Measurements from ENCODE around the gene NWD2. TPM values are rescaled to one million over a fixed set of nuclear protein-coding genes. Genes with fewer than 3 reads are reported as not detected.

NWD2 gene
- total RNA-seq, 1 donor from 2014 or later = 0.64 TPM

- no peaks in the 10 kb centered on the region for H3K4me1 ChIP-seq
- H3K9me3 ChIP-seq = no peaks in the 10 kb centered on the region
- intact Hi-C loops (cut with DNase I) = no loop called here
- no peaks in the 10 kb centered on the region for H3K27me3 ChIP-seq
- H3K36me3 ChIP-seq = no peaks in the 10 kb centered on the region
- TF ChIP-seq CTCF (IDR thresholded peaks at IDR 0.05) = no peak
- H3K27ac ChIP-seq = no peak overlapping the region
- H3K4me3 ChIP-seq = no peak overlapping the region
- DNase-seq (ENCODE audit: low spot score in 2 of 2) = no peak
These were observed 123.4 kb downstream of the NWD2 start for GRCh38 chr4:37367901-37368300.

GRCh38 chr4:37370052-37370451 lies 125.5 kb downstream of the NWD2 start:
- no peak for TF ChIP-seq CTCF (IDR thresholded peaks at IDR 0.05)
- H3K36me3 ChIP-seq = no peaks in the 10 kb centered on the region
- no peaks in the 10 kb centered on the region for H3K27me3 ChIP-seq

DNA sequence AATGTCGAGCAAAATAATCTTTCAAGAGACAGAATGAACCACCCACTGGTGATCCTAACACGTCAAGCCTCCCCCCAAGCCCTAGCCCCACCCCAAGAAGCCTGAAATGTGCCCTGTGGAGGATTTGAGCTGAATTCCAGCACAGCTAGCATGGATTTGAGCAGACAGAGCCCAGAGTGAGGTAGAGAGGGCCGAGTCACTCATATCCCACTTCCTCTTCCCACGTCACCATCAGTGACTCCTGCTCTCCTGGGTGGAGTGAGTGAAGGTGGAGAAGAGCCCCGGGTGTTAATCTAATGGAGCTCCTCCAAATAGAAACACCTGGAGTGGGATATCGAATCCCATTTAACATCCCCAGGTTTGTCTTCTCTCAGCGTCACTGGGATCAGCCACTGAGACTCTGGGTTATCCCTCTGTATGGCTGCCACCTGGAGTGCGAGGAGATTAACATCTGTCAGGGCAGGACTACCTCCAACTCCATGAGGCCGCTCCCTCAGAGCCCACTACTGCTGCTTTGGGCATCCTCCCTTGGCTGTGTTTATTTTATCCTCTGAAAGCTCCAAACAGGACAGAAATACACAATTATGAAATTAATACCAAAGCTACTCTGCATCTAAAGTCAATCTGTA lies 136.6 kb downstream of the NWD2 start:
- no peaks in the 10 kb centered on the region for H3K27me3 ChIP-seq
- H3K4me1 ChIP-seq = no peaks in the 10 kb centered on the region
- H3K4me3 ChIP-seq = no peak overlapping the region
- H3K27ac ChIP-seq = no peak overlapping the region
- no peak for DNase-seq (ENCODE audit: low spot score in 2 of 2)
- H3K36me3 ChIP-seq = no peaks in the 10 kb centered on the region
- no peaks in the 10 kb centered on the region for H3K9me3 ChIP-seq
- TF ChIP-seq CTCF (IDR thresholded peaks at IDR 0.05) = no peak
- intact Hi-C loops (cut with DNase I) = no loop called here

More at GRCh38 chr4:37370052-37370451, 125.5 kb downstream of the NWD2 start:
- H3K27ac ChIP-seq = no peak overlapping the region
- H3K4me3 ChIP-seq = no peak overlapping the region
- intact Hi-C loops (cut with DNase I) = no loop called here
- no peak for DNase-seq (ENCODE audit: low spot score in 2 of 2)
- H3K9me3 ChIP-seq = no peaks in the 10 kb centered on the region
- H3K4me1 ChIP-seq = no peaks in the 10 kb centered on the region

GRCh38 chr4:37383579-37384229 lies 139.2 kb downstream of the NWD2 start:
- Histone ChIP-seq H3K9me3 (no peaks in the 10 kb centered on the region), H3K4me3 (no peak overlapping the region), H3K27ac (no peak overlapping the region), H3K4me1 (no peaks in the 10 kb centered on the region), H3K27me3 (no peaks in the 10 kb centered on the region), H3K36me3 (no peaks in the 10 kb centered on the region)
- intact Hi-C loops (cut with DNase I) = no loop called here
- TF ChIP-seq CTCF (IDR thresholded peaks at IDR 0.05) = peak in 1 of 3 experiments; percentile 19
- no peak for DNase-seq (ENCODE audit: low spot score in 2 of 2)

DNA sequence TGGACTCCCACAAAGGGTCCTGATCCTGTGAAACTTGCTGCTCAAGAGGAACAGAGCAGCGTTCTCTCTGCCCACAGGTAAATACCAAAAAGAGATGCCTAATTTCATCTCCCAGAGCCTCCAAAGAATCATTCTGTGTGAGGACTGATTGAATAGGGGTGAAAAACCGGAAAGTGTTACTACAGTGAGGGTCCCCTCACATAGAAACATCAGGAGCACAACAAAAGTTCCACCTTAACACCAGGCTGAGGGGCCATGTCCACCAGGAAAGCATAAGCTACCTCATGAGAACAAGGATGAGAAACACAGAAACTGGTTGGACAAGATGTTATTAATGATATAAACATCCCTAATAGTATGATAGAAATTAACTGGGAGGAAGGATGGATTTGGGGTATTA lies 140.9 kb downstream of the NWD2 start:
- Histone ChIP-seq H3K36me3 (no peaks in the 10 kb centered on the region), H3K4me1 (no peaks in the 10 kb centered on the region), H3K27me3 (no peaks in the 10 kb centered on the region), H3K4me3 (no peak overlapping the region), H3K27ac (no peak overlapping the region), H3K9me3 (no peaks in the 10 kb centered on the region)
- DNase-seq (ENCODE audit: low spot score in 2 of 2) = no peak
- intact Hi-C loops (cut with DNase I) = no loop called here
- no peak for TF ChIP-seq CTCF (IDR thresholded peaks at IDR 0.05)

Data from ascending aorta (tissue), 2 donors.